CD4-positive, alpha-beta T cell treated with Interleukin-4 for 4 hours (primary cell): Measurements from ENCODE around the gene ZNF831.
A peak's percentile ranks its signal among the peaks of the same experiment; 100 is the strongest.

Experiments used
- DNase-seq: peaks from one replicate; pipeline ENCODE4 v3.0.0-alpha.2; 2020

ZNF831 gene

GRCh38 chr20:59217173-59217572, 53.6 kb downstream of the ZNF831 start:
- DNase-seq: no peak

GRCh38 chr20:59217794-59218280, 54.2 kb downstream of the ZNF831 start:
- no peak for DNase-seq

- no peak for DNase-seq
Measured at GRCh38 chr20:59219211-59219610, 55.6 kb downstream of the ZNF831 start.

- DNase-seq: no peak
Measured at GRCh38 chr20:59220161-59220560, 56.5 kb downstream of the ZNF831 start.

GRCh38 chr20:59221049-59221706, 57.6 kb downstream of the ZNF831 start:
- no peak for DNase-seq

GRCh38 chr20:59221707-59222252, 58.2 kb downstream of the ZNF831 start:
- no peak for DNase-seq

- peak; percentile 71 for DNase-seq
Measured at GRCh38 chr20:59222253-59223181, 58.9 kb downstream of the ZNF831 start.

GRCh38 chr20:59223182-59223601, 59.6 kb downstream of the ZNF831 start:
- DNase-seq: no peak

GRCh38 chr20:59223750-59224149, 60.1 kb downstream of the ZNF831 start:
- no peak for DNase-seq

GRCh38 chr20:59224236-59224635, 60.6 kb downstream of the ZNF831 start:
- no peak for DNase-seq

GRCh38 chr20:59230385-59230784, 66.8 kb downstream of the ZNF831 start:
- no peak for DNase-seq

GRCh38 chr20:59231124-59231804, 67.6 kb downstream of the ZNF831 start:
- no peak for DNase-seq

- no peak for DNase-seq
Measured at GRCh38 chr20:59232618-59233017, 69.0 kb downstream of the ZNF831 start.

GRCh38 chr20:59235226-59235625, 71.6 kb downstream of the ZNF831 start:
- DNase-seq: no peak

- no peak for DNase-seq
Measured at GRCh38 chr20:59240006-59240405, 76.4 kb downstream of the ZNF831 start.

GRCh38 chr20:59242714-59243626, 79.3 kb downstream of the ZNF831 start:
- DNase-seq: peak; percentile 53

GRCh38 chr20:59246691-59247400, 83.2 kb downstream of the ZNF831 start:
- DNase-seq: no peak

- no peak for DNase-seq
Measured at GRCh38 chr20:59247731-59248684, 84.4 kb downstream of the ZNF831 start.

GRCh38 chr20:59250293-59250692, 86.7 kb downstream of the ZNF831 start:
- no peak for DNase-seq

- DNase-seq: peak; percentile 38
Measured at GRCh38 chr20:59253325-59253724, 89.7 kb downstream of the ZNF831 start.
